Measurements from ENCODE around the gene MBOAT1. TPM values are rescaled to one million over a fixed set of nuclear protein-coding genes. Genes with fewer than 3 reads are reported as not detected.

Gene MBOAT1
- total RNA-seq, 4 donors from 2014 or later, result 6.6 to 10.2 (median 7.0) TPM

GRCh38 chr6:20203561-20204511 lies 8.4 kb downstream of the MBOAT1 start:
- ATAC-seq (ENCODE audit: low FRiP score), result no peak
- no peak for TF ChIP-seq CTCF (IDR thresholded peaks at IDR 0.05)
- DNase-seq (ENCODE audit: low spot score), result no peak

GRCh38 chr6:20202699-20203302 lies 9.5 kb downstream of the MBOAT1 start:
- no peak for ATAC-seq (ENCODE audit: low FRiP score)
- no peak for DNase-seq (ENCODE audit: low spot score)
- no peak for TF ChIP-seq CTCF (IDR thresholded peaks at IDR 0.05)

GRCh38 chr6:20202324-20202658 lies 10.0 kb downstream of the MBOAT1 start:
- ATAC-seq (ENCODE audit: low FRiP score) (no peak), DNase-seq (ENCODE audit: low spot score) (no peak)

GRCh38 chr6:20200761-20201630 lies 11.3 kb downstream of the MBOAT1 start:
- ATAC-seq (ENCODE audit: low FRiP score), result no peak
- DNase-seq (ENCODE audit: low spot score), result no peak
- no peak for TF ChIP-seq CTCF (IDR thresholded peaks at IDR 0.05)

More at GRCh38 chr6:20202324-20202658, 10.0 kb downstream of the MBOAT1 start:
- TF ChIP-seq CTCF (IDR thresholded peaks at IDR 0.05), result no peak

GRCh38 chr6:20198775-20199174 lies 13.5 kb downstream of the MBOAT1 start:
- no peak for ATAC-seq (ENCODE audit: low FRiP score)
- TF ChIP-seq CTCF (IDR thresholded peaks at IDR 0.05), result no peak
- DNase-seq (ENCODE audit: low spot score), result no peak

- no peak for DNase-seq (ENCODE audit: low spot score)
- no peak for TF ChIP-seq CTCF (IDR thresholded peaks at IDR 0.05)
- ATAC-seq (ENCODE audit: low FRiP score), result no peak
These were observed 14.0 kb downstream of the MBOAT1 start for GRCh38 chr6:20198156-20198774.
